ENCODE results near the gene EPN2. TPM values are rescaled to one million over a fixed set of nuclear protein-coding genes. Genes with fewer than 3 reads are reported as not detected.
"Not testable (repeated sequence)": the region's sequence is repeated elsewhere in the genome, so short reads cannot be mapped to it uniquely, and the experiment has no call there.

The EPN2 gene
- total RNA-seq, result 10 to 100 TPM; 30.0 to 68.9 (median 52.7) TPM
- 10 to 100 TPM; 21.6 to 54.8 TPM for polyA plus RNA-seq
- long read RNA-seq, donor 1, full-length matches to known transcripts, result 8 of 59 reads
- long read RNA-seq, donor 1, partial matches to known transcripts, result 34 of 59 reads
- long read RNA-seq, donor 1, other reads (novel, unspliced or antisense), result 17 of 59 reads
- long read RNA-seq, donor 2, full-length matches to known transcripts, result 7 of 39 reads
- long read RNA-seq, donor 2, partial matches to known transcripts, result 5 of 39 reads
- long read RNA-seq, donor 2, other reads (novel, unspliced or antisense), result 27 of 39 reads
- long read RNA-seq, donor 3, full-length matches to known transcripts, result 44 of 88 reads
- long read RNA-seq, donor 3, partial matches to known transcripts, result 5 of 88 reads
- long read RNA-seq, donor 3, other reads (novel, unspliced or antisense), result 39 of 88 reads

- H3K4me1 ChIP-seq (ENCODE audit: insufficient read depth); intact Hi-C loops (cut with DNase I); H3K36me3 ChIP-seq; H3K9me3 ChIP-seq; H3K27me3 ChIP-seq: not testable (repeated sequence)
- Histone ChIP-seq H3K4me3 (peak within 1 kb of the TSS; percentile 80), H3K27ac (peak within 1 kb of the TSS; percentile 86 to 88)
- WGBS, 3 donors, result 0 to 4% methylated on average over 1 to 16 of the region's 31 CpGs; no CpG with 5 or more reads in 1 of the 3 donors
- DNase-seq, result peak; percentile 74 to 88 (median 84)
These were observed at the start of gene EPN2 for GRCh38 chr17:19237139-19237388. TSS of gene EPN2 (plus strand) at chr17:19237366. CDS start at chr17:19283120, 45,754 bp downstream.

- H3K27me3 ChIP-seq; intact Hi-C loops (cut with DNase I); H3K36me3 ChIP-seq; H3K27ac ChIP-seq; H3K9me3 ChIP-seq; H3K4me3 ChIP-seq; H3K4me1 ChIP-seq (ENCODE audit: insufficient read depth); DNase-seq: not testable (repeated sequence)
- 0 to 1% (median 0%) methylated on average over 9 to 12 of the region's 62 CpGs for WGBS, 3 donors
These were observed 49.0 kb upstream of the EPN2 start for GRCh38 chr17:19187883-19188869.

GRCh38 chr17:19188870-19189708, 48.1 kb upstream of the EPN2 start:
- H3K4me1 ChIP-seq (ENCODE audit: insufficient read depth); H3K27ac ChIP-seq; H3K36me3 ChIP-seq; intact Hi-C loops (cut with DNase I); DNase-seq; H3K9me3 ChIP-seq; H3K27me3 ChIP-seq; H3K4me3 ChIP-seq: not testable (repeated sequence)
- no CpG with 5 or more reads among the region's 39 CpGs for WGBS, 3 donors

GRCh38 chr17:19189781-19190405, 47.3 kb upstream of the EPN2 start:
- no CpG with 5 or more reads among the region's 36 CpGs for WGBS, 3 donors
- intact Hi-C loops (cut with DNase I), result not testable (repeated sequence)

GRCh38 chr17:19196382-19197204, 40.6 kb upstream of the EPN2 start:
- 0% methylated on average over 11 of the region's 33 CpGs; no CpG with 5 or more reads in 2 of the 3 donors for WGBS, 3 donors
- DNase-seq, result peak in 2 of 5 donors; percentile 11 to 71

More at GRCh38 chr17:19189781-19190405, 47.3 kb upstream of the EPN2 start:
- H3K27me3 ChIP-seq; H3K4me3 ChIP-seq; H3K4me1 ChIP-seq (ENCODE audit: insufficient read depth); H3K27ac ChIP-seq; H3K36me3 ChIP-seq; H3K9me3 ChIP-seq; DNase-seq: not testable (repeated sequence)

GRCh38 chr17:19202448-19202847, 34.7 kb upstream of the EPN2 start:
- intact Hi-C loops (cut with DNase I); H3K4me3 ChIP-seq; DNase-seq; H3K36me3 ChIP-seq; H3K27me3 ChIP-seq; H3K4me1 ChIP-seq (ENCODE audit: insufficient read depth); H3K9me3 ChIP-seq; H3K27ac ChIP-seq: not testable (repeated sequence)
- WGBS, 3 donors, result no CpG with 5 or more reads among the region's 20 CpGs

More at GRCh38 chr17:19196382-19197204, 40.6 kb upstream of the EPN2 start:
- H3K36me3 ChIP-seq; H3K27me3 ChIP-seq; H3K4me1 ChIP-seq (ENCODE audit: insufficient read depth); H3K4me3 ChIP-seq; H3K9me3 ChIP-seq; intact Hi-C loops (cut with DNase I); H3K27ac ChIP-seq: not testable (repeated sequence)

DNA sequence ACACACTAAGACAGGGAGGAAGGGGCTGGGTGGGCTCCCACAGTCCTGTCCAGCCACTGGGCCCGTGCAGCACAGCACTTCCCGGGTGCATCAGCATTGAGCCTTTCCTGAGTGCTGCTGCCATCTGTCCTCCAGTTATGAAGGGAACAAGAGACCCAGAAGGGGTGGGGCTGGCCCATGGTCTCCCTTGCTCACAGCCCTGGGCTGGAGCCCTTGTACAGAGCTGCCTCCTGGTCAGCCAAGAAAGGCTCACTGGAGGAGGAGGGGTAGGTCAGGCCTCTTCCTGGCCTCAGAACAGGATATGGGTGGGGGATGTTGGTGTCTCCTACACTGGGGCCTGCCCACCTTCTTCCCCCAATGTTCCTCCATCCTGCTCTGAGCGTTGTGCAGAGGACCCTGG, 33.7 kb upstream of the EPN2 start:
- H3K9me3 ChIP-seq; H3K36me3 ChIP-seq; H3K27ac ChIP-seq; H3K27me3 ChIP-seq; intact Hi-C loops (cut with DNase I); H3K4me3 ChIP-seq; H3K4me1 ChIP-seq (ENCODE audit: insufficient read depth); DNase-seq: not testable (repeated sequence)
- no CpG with 5 or more reads among the region's 3 CpGs for WGBS, 3 donors

DNA sequence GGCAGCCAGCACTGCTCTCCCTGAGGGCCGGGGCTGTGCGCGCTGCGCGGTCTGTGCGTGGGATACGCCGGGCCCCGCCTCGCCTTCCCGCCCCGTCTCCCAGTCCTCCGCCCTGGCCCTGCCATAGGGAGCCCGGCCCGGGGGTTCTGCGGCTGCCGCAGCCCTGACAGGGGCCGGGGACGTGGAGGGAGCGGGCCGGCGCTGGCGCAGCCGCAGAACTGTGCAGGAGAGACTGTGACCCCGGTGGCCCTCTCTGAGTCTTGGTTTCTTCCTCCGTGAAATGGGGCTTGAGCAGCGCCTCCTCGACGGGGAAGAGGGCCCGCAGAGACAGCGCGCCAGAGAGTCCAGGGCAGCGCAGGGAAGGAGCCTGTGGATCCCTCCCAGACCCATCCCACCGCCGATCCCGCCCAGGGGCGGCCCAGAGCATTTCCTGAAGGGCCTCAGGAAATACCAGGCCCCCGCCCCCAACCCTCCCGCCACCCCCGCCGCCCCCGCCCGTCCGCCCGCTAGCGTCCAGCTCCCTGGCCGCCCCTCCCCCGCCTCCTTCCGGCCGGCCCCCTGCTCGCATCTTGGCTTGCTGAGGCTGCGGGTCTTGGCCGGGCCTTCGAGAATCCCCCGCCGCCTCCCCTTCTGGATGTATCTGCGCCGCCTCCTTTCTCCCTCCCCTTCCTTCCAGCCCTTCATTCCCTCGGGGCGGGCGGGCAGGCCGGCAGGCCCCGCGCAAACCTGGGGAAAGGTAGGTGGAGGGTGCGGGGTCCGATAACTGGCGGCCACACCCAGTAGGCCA, 21.9 kb upstream of the EPN2 start:
- H3K27me3 ChIP-seq; DNase-seq; H3K27ac ChIP-seq; H3K4me3 ChIP-seq; H3K4me1 ChIP-seq (ENCODE audit: insufficient read depth); H3K9me3 ChIP-seq; H3K36me3 ChIP-seq; intact Hi-C loops (cut with DNase I): not testable (repeated sequence)
- WGBS, 3 donors, result no CpG with 5 or more reads among the region's 67 CpGs

DNA sequence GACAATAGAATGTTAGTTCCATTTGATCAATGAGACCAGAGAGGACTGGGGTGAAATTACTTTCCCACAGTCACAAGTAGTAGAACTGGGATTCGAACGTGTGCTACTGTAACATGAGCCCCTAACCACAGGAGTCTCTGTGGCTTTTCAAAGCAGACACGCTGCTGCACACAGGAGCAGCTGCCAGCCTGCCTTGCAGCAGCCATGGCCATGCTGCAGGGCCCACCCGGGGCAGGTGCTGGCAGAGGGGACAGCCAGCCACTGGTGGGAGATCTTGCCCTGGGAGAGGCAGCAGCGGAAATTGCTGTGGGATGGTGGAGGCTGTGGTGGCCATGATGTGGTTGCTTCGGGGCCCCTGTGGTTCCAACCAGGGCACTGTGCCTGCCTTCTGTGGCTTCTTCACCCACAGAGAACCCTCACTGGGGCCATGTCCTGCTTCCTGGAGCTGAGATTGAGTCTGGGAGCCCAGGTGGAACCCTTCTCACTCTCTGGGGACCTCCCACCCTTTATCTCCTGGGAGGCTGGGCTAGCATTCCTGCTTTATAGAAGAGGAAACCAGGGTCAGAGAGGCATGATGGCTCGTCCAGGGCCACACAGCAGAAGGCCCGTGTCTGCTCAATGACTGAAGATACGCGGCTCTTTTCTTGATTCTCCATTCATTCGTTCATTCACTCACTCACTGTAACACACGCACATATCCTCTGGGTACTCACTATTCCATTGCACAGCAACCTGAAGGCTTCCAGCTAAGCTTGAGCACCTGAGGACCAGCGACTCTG, 20.8 kb upstream of the EPN2 start:
- H3K9me3 ChIP-seq; H3K27me3 ChIP-seq; H3K4me1 ChIP-seq (ENCODE audit: insufficient read depth); H3K36me3 ChIP-seq; intact Hi-C loops (cut with DNase I); H3K4me3 ChIP-seq; H3K27ac ChIP-seq; DNase-seq: not testable (repeated sequence)
- no CpG with 5 or more reads among the region's 13 CpGs for whole genome bisulfite sequencing, 3 donors
